SK-N-SH (cell line): Measurements from ENCODE around the gene HYAL3. TPM values are rescaled to one million over a fixed set of nuclear protein-coding genes. Genes with fewer than 3 reads are reported as not detected.
A peak's percentile ranks its signal among the peaks of the same experiment; 100 is the strongest.

ENCODE experiments used
- CTCF ChIA-PET: fragments of 300-600, 350-600 bp; formaldehyde crosslinking; extraction: SDS; loops from one replicate; lab custom pipeline; 2021; lab: Yijun Ruan, JAX
- POLR2A ChIA-PET: fragments of 350-600 bp; sonication (Branson Sonifier 250); formaldehyde crosslinking; extraction: SDS; loops from one replicate; lab custom pipeline; 2020; ENCODE audit warnings: antibody characterized with exemption, inconsistent platforms; lab: Yijun Ruan, JAX
- DNase-seq: peaks from one replicate; pipeline ENCODE4 v3.0.0; 2012
- H2AFZ ChIP-seq: fragments of 200-600 bp; sonication (generic); 2 replicates; pipeline ENCODE4 v1.8.1; 2016; ENCODE audit warnings: antibody characterized with exemption, mild to moderate bottlenecking, low read depth
- H3F3A ChIP-seq: fragments of 200-600 bp; sonication (generic); replicated peaks from 2 replicates; pipeline ENCODE3; 2016; ENCODE audit warnings: antibody characterized with exemption, mild to moderate bottlenecking; ENCODE audit not compliant: insufficient read depth
- H3K27ac ChIP-seq, 2 experiments: fragments of 200-500 bp in 1 of 2; fragments of 200-600 bp in 1 of 2; sonication (Bioruptor generic) in 1 of 2; sonication (generic), shearing (Covaris generic) in 1 of 2; 2 replicates each; pipeline versions ENCODE4 v1.5.1 to v1.6.1; 2014 to 2016; ENCODE audit warnings: low read depth in 2 of 2, inconsistent platforms in 1 of 2, low read length in 1 of 2, mild to moderate bottlenecking in 1 of 2, mixed read lengths in 1 of 2
- H3K27me3 ChIP-seq: fragments of 200-600 bp; sonication (generic), shearing (Covaris generic); 2 replicates; pipeline ENCODE4 v1.6.1; 2016; ENCODE audit warnings: mixed run types; ENCODE audit not compliant: insufficient read depth
- H3K36me3 ChIP-seq, 2 experiments: fragments of 200-500 bp in 1 of 2; fragments of 200-600 bp in 1 of 2; sonication (Bioruptor generic) in 1 of 2; sonication (generic) in 1 of 2; replicated peaks in 1 of 2; 2 replicates each; pipeline versions ENCODE3 to v1.5.1; 2014 to 2016; ENCODE audit warnings: low read length in 1 of 2, mild to moderate bottlenecking in 1 of 2; ENCODE audit not compliant: insufficient read depth in 2 of 2, control insufficient read depth in 1 of 2
- H3K4me1 ChIP-seq, 2 experiments: fragments of 200-500 bp in 1 of 2; fragments of 200-600 bp in 1 of 2; sonication (Bioruptor generic) in 1 of 2; sonication (generic), shearing (Covaris generic) in 1 of 2; 2 replicates each; pipeline versions ENCODE4 v1.5.1 to v1.6.1; 2014 to 2016; ENCODE audit warnings: low read depth in 1 of 2, low read length in 1 of 2, mixed run types in 1 of 2; ENCODE audit not compliant: insufficient read depth in 2 of 2, control insufficient read depth in 1 of 2
- H3K4me2 ChIP-seq: fragments of 200-600 bp; sonication (generic), shearing (Covaris generic); 2 replicates; pipeline ENCODE4 v1.6.1; 2017; ENCODE audit warnings: mixed run types
- H3K4me3 ChIP-seq, 2 experiments: fragments of 200-500 bp in 1 of 2; fragments of 200-600 bp in 1 of 2; sonication (Bioruptor generic) in 1 of 2; sonication (generic), shearing (Covaris generic) in 1 of 2; 2 replicates each; pipeline versions ENCODE4 v1.5.1 to v1.8.1; 2014 to 2016; ENCODE audit warnings: low read depth in 2 of 2, inconsistent platforms in 1 of 2, low read length in 1 of 2, mild to moderate bottlenecking in 1 of 2, mixed read lengths in 1 of 2, moderate library complexity in 1 of 2
- H3K79me2 ChIP-seq: fragments of 200-600 bp; sonication (generic); 2 replicates; pipeline ENCODE4 v1.8.1; 2017; ENCODE audit warnings: mild to moderate bottlenecking; ENCODE audit not compliant: insufficient read depth
- H3K9ac ChIP-seq: fragments of 200-600 bp; sonication (generic); 2 replicates; pipeline ENCODE4 v1.6.1; 2017; ENCODE audit warnings: mixed run types
- H3K9me2 ChIP-seq: fragments of 200-600 bp; sonication (generic); 2 replicates; pipeline ENCODE4 v1.6.1; 2017; ENCODE audit warnings: mixed run types
- H3K9me3 ChIP-seq: fragments of 200-600 bp; sonication (generic); 2 replicates; pipeline ENCODE4 v1.6.1; 2017; ENCODE audit warnings: mixed run types, mild to moderate bottlenecking, moderate library complexity
- H4K20me1 ChIP-seq: fragments of 200-600 bp; sonication (generic); 2 replicates; pipeline ENCODE4 v1.6.1; 2017; ENCODE audit warnings: mild to moderate bottlenecking, mixed run types; ENCODE audit not compliant: insufficient read depth
- CHD2 ChIP-seq: fragments of 150-350 bp; IDR thresholded peaks from 2 replicates; pipeline ENCODE4 v1.6.1; 2018; ENCODE audit warnings: low read length; ENCODE audit not compliant: partially characterized antibody
- ELF1 ChIP-seq: IDR thresholded peaks from 2 replicates; pipeline ENCODE4 v1.4.0; 2012
- EP300 ChIP-seq, 2 experiments: IDR thresholded peaks; 2 replicates each; pipeline versions ENCODE4 v1.4.0 to v1.6.1; 2012; ENCODE audit warnings: borderline replicate concordance in 1 of 2, low read depth in 1 of 2, low read length in 1 of 2
- FOXJ3 ChIP-seq: sonication (generic); formaldehyde crosslinking; IDR thresholded peaks from 2 replicates; pipeline ENCODE4 v1.5.1; 2020; ENCODE audit warnings: mild to moderate bottlenecking, missing genetic modification reagents
- MEF2A ChIP-seq: IDR thresholded peaks from 2 replicates; pipeline ENCODE4 v1.4.0; 2012; ENCODE audit warnings: low read depth, borderline replicate concordance
- NRF1 ChIP-seq: IDR thresholded peaks from 2 replicates; pipeline ENCODE4 v1.6.1; 2012; ENCODE audit warnings: low read depth, mild to moderate bottlenecking, low read length
- RFX5 ChIP-seq: IDR thresholded peaks from 2 replicates; pipeline ENCODE4 v1.6.1; 2012; ENCODE audit warnings: mild to moderate bottlenecking, improper control_type of control experiment, low read length
- RXRA ChIP-seq: IDR thresholded peaks from 2 replicates; pipeline ENCODE4 v1.4.0; 2012; ENCODE audit warnings: low read depth, mild to moderate bottlenecking, borderline replicate concordance
- SMC3 ChIP-seq: IDR thresholded peaks from 2 replicates; pipeline ENCODE4 v1.6.1; 2012; ENCODE audit warnings: low read depth, low read length, improper control_type of control experiment
- TCF12 ChIP-seq: IDR thresholded peaks from 2 replicates; pipeline ENCODE4 v1.4.0; 2012
- TEAD4 ChIP-seq: IDR thresholded peaks from 2 replicates; pipeline ENCODE4 v1.4.0; 2012; ENCODE audit warnings: mild to moderate bottlenecking, borderline replicate concordance; ENCODE audit not compliant: insufficient read depth
- WGBS: methylation state at CpG from one replicate; pipeline ENCODE4 v1.1.6; 2017; ENCODE audit warnings: low lambda C conversion rate; 5-methylcytosine and 5-hydroxymethylcytosine counted together
- polyA plus RNA-seq, 3 experiments: library from polyadenylated mRNA; depleted of rRNA; stranded (reverse); fragments of >200 nt; gene quantifications; 2 replicates each; pipeline ENCODE4 v1.2.3, GENCODE V29; 2012
- TF ChIP-seq, protein P1 (sequence below): IDR thresholded peaks from 2 replicates; pipeline ENCODE4 v1.4.0; 2012; ENCODE audit warnings: low read depth
- TF ChIP-seq, protein P2 (sequence below): IDR thresholded peaks from 2 replicates; pipeline ENCODE4 v1.4.0; 2012; ENCODE audit warnings: low read depth, borderline replicate concordance

The HYAL3 gene
- polyA plus RNA-seq, 1 of the 3 experiments (the other 2 are of a cell fraction): 7.8 TPM

DNA sequence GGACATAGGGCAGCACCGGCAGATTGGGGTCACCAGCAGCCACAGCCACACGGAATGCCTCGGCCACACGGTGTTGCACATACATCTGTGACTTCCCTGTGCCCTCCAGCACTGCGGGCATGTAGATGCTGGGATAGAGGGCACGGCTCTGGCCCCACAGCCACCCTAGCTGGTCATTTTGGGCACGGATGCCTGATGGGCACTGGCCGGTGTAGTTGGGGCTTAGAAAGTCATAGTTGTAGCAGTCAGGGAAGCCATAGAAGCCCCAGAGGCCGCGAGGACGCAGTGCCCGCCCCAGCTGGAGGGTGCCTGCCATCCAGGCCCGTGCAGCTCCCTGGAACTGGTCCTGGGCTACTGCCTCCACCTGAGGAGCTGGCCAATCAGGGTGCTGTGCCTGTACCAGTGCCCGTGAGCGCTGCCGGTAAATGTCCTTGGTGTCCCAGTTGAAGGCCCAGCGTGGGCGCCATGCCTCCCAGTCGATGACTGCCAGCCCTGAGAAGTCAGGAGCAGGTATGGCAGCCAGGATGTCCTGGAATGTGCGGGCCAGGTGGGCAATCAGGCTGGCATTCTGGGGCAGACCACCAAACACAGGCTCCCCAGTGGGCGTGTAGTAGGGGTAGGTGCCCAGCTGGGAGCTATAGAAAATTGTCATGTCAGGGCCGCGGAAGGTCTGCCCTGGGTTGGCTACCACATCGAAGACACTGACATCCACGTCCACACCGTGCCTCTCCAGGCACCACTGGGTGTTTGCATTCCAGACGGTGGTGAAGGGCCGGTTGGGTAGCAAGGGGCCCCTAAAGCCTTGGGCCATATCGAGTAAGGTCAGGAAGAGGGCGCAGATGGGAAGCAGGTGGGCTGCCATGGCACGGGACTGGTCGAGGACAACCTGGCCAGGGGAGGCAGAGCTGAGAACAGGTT lies 3.1 kb upstream of the HYAL3 start:
- TF ChIP-seq, protein P1, sequence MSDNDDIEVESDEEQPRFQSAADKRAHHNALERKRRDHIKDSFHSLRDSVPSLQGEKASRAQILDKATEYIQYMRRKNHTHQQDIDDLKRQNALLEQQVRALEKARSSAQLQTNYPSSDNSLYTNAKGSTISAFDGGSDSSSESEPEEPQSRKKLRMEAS: no peak
- no peak for TF ChIP-seq TEAD4
- TF ChIP-seq, protein P2, sequence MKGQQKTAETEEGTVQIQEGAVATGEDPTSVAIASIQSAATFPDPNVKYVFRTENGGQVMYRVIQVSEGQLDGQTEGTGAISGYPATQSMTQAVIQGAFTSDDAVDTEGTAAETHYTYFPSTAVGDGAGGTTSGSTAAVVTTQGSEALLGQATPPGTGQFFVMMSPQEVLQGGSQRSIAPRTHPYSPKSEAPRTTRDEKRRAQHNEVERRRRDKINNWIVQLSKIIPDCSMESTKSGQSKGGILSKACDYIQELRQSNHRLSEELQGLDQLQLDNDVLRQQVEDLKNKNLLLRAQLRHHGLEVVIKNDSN: no peak
- no peak for TF ChIP-seq CHD2
- TF ChIP-seq ELF1: no peak
- TF ChIP-seq MEF2A: no peak
- no peak for TF ChIP-seq TCF12
- TF ChIP-seq RXRA: no peak
- no peak for TF ChIP-seq EP300 (IDR thresholded peaks at IDR 0.05; ENCODE audit: borderline replicate concordance in 1 of 2, low read depth in 1 of 2, low read length in 1 of 2)
- no peak for TF ChIP-seq SMC3
- Histone ChIP-seq H3K27ac (peak overlapping the region in 1 of 2 experiments; percentile 76; a peak in 2 of 4 replicates), H3K9ac (no peak overlapping the region), H3K9me2 (no peaks in the 10 kb centered on the region), H3K36me3 (peaks cover 0 to 2% of the 10 kb centered on the region in 2 experiments), H3F3A (no peaks in the 10 kb centered on the region), H3K4me2 (no peak overlapping the region), H3K4me3 (no peak overlapping the region), H4K20me1 (no peaks in the 10 kb centered on the region), H3K27me3 (no peaks in the 10 kb centered on the region), H3K9me3 (0 out of 2 replicates have a peak, but pooled peaks cover 7% of the 10 kb centered on the region), H3K79me2 (peaks cover 7% of the 10 kb centered on the region; the same call in 1 of the 2 replicates), H2AFZ (no peak overlapping the region), H3K4me1 (peaks cover 10 to 38% of the 10 kb centered on the region in 2 experiments; a peak in 2 of 4 replicates)
- ChIA-PET POLR2A (no interaction called here), CTCF (interaction anchor here (0.8 to 7.7 kb wide), 7 partner anchors 17 to 243 kb away, joined by 3 to 45 read pairs (median 5); partner anchors contain the start of gene TUSC2)
- 86% methylated on average over 19 of the region's 32 CpGs for WGBS
- DNase-seq: no peak

DNA sequence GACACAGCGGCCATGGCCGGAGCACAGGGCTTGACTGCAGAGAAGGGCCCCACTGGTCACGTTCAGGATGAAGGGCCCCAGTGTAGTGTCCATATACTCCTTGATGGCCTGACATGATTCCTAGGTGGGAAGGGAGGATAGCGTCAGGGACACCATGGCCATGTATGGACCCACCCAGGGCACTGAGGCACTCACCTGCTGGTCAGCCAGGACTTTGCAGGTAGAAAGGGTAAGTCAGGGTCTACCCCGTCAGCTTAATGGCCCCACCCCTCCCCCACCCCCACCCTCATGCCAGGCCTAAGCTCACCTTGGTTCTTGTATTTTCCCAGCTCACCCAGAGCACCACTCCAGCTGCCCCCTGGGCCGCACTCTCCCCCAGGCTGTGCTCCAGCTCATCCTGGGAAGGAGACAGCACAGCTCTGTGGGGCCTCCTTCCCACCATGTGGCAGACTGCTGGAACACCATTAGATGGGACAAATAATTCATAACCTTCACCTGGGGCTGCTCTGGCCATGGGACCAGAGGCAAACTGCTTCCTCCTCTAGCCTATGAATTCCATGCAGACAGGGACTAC lies 1.6 kb upstream of the HYAL3 start:
- Histone ChIP-seq H3F3A (no peaks in the 10 kb centered on the region), H3K9me2 (no peaks in the 10 kb centered on the region), H3K4me1 (peaks cover 10 to 38% of the 10 kb centered on the region in 2 experiments; a peak in 2 of 4 replicates), H3K79me2 (peaks cover 7% of the 10 kb centered on the region; the same call in 1 of the 2 replicates), H3K9ac (no peak overlapping the region), H4K20me1 (no peaks in the 10 kb centered on the region), H3K27ac (no peak overlapping the region; a peak in 1 of 4 replicates), H3K4me2 (peak overlapping the region; percentile 86), H3K27me3 (no peaks in the 10 kb centered on the region), H3K36me3 (peaks cover 0 to 6% of the 10 kb centered on the region in 2 experiments), H3K9me3 (no peaks in the 10 kb centered on the region), H2AFZ (no peak overlapping the region), H3K4me3 (no peak overlapping the region)
- CTCF ChIA-PET: interaction anchor here (1.0 to 7.7 kb wide), 2 partner anchors 19 to 41 kb away, joined by 3 to 45 read pairs; no protein-coding TSS in a partner anchor
- no peak for DNase-seq
- WGBS: 100% methylated on average over 2 of the region's 6 CpGs
- TF ChIP-seq FOXJ3 (no peak), NRF1 (no peak), RFX5 (no peak)
- TF ChIP-seq, protein P2: no peak
- POLR2A ChIA-PET: interaction anchor here (0.7 kb wide), 1 partner anchor 23 kb away, joined by 3 read pairs; no protein-coding TSS in a partner anchor
